Ishikawa (cell line): ENCODE measurements around the gene SPOP.

ENCODE experiments used
- CEBPB ChIP-seq: IDR thresholded peaks from 2 replicates; pipeline ENCODE4 v1.6.1; 2012
- CREB1 ChIP-seq: IDR thresholded peaks from 2 replicates; pipeline ENCODE4 v1.6.1; 2012; ENCODE audit warnings: low read depth
- EGR1 ChIP-seq: IDR thresholded peaks from 2 replicates; pipeline ENCODE4 v1.6.1; 2012
- EP300 ChIP-seq: IDR thresholded peaks from 2 replicates; pipeline ENCODE4 v1.6.1; 2012; ENCODE audit warnings: borderline replicate concordance
- FOXM1 ChIP-seq: IDR thresholded peaks from 2 replicates; pipeline ENCODE4 v1.6.1; 2012; ENCODE audit warnings: low read depth, borderline replicate concordance
- MAX ChIP-seq: IDR thresholded peaks from 2 replicates; pipeline ENCODE4 v1.6.1; 2012
- NFIC ChIP-seq: IDR thresholded peaks from 2 replicates; pipeline ENCODE4 v1.6.1; 2012
- RAD21 ChIP-seq: IDR thresholded peaks from 2 replicates; pipeline ENCODE4 v1.6.1; 2012; ENCODE audit warnings: low read depth
- REST ChIP-seq: IDR thresholded peaks from 2 replicates; pipeline ENCODE4 v1.6.1; 2012; ENCODE audit warnings: low read depth, mild to moderate bottlenecking
- TAF1 ChIP-seq: IDR thresholded peaks from 2 replicates; pipeline ENCODE4 v1.6.1; 2012; ENCODE audit warnings: low read depth, mild to moderate bottlenecking
- TCF12 ChIP-seq: IDR thresholded peaks from 2 replicates; pipeline ENCODE4 v1.6.1; 2012; ENCODE audit warnings: low read depth
- TEAD4 ChIP-seq: IDR thresholded peaks from 2 replicates; pipeline ENCODE4 v1.6.1; 2012
- USF1 ChIP-seq: IDR thresholded peaks from 2 replicates; pipeline ENCODE4 v1.6.1; 2012
- YY1 ChIP-seq: IDR thresholded peaks from 2 replicates; pipeline ENCODE4 v1.6.1; 2012; ENCODE audit warnings: low read depth
- ZBTB7A ChIP-seq: IDR thresholded peaks from 2 replicates; pipeline ENCODE4 v1.6.1; 2012; ENCODE audit warnings: low read depth

The SPOP gene

GRCh38 chr17:49664706-49665211 is 13.1 kb downstream of the SPOP start:
- TF ChIP-seq REST: no peak
- no peak for TF ChIP-seq ZBTB7A
- TF ChIP-seq NFIC: no peak
- no peak for TF ChIP-seq TAF1
- TF ChIP-seq MAX: no peak
- no peak for TF ChIP-seq CREB1
- TF ChIP-seq EGR1: no peak
- no peak for TF ChIP-seq TEAD4
- TF ChIP-seq TCF12: no peak
- no peak for TF ChIP-seq RAD21
- TF ChIP-seq FOXM1: no peak
- no peak for TF ChIP-seq USF1
- TF ChIP-seq CEBPB: no peak
- no peak for TF ChIP-seq EP300
- TF ChIP-seq YY1: no peak

GRCh38 chr17:49659661-49660382 is 18.1 kb downstream of the SPOP start:
- no peak for TF ChIP-seq MAX
- no peak for TF ChIP-seq USF1
- no peak for TF ChIP-seq RAD21

- TF ChIP-seq REST: no peak
- TF ChIP-seq ZBTB7A: no peak
- no peak for TF ChIP-seq TEAD4
- TF ChIP-seq TCF12: no peak
- no peak for TF ChIP-seq YY1
- no peak for TF ChIP-seq RAD21
- no peak for TF ChIP-seq NFIC
- no peak for TF ChIP-seq USF1
- TF ChIP-seq TAF1: no peak
- TF ChIP-seq CEBPB: no peak
- no peak for TF ChIP-seq CREB1
- TF ChIP-seq EP300: no peak
- no peak for TF ChIP-seq FOXM1
- TF ChIP-seq EGR1: no peak
- no peak for TF ChIP-seq MAX
Measured at GRCh38 chr17:49656247-49656646, 21.6 kb downstream of the SPOP start.

GRCh38 chr17:49647256-49647585 is 30.7 kb downstream of the SPOP start:
- TF ChIP-seq REST: no peak
- TF ChIP-seq EP300: no peak
- TF ChIP-seq CEBPB: no peak
- no peak for TF ChIP-seq YY1
- TF ChIP-seq FOXM1: no peak
- TF ChIP-seq EGR1: no peak
- no peak for TF ChIP-seq CREB1
- no peak for TF ChIP-seq NFIC
- no peak for TF ChIP-seq RAD21
- no peak for TF ChIP-seq TAF1
- TF ChIP-seq ZBTB7A: no peak
- no peak for TF ChIP-seq MAX
- TF ChIP-seq TCF12: no peak
- TF ChIP-seq TEAD4: no peak
